Thymus (tissue), 11 donors: ENCODE results near the gene P4HA3. TPM values are rescaled to one million over a fixed set of nuclear protein-coding genes. Genes with fewer than 3 reads are reported as not detected.

Source experiments
- DNase-seq, 9 donors: peaks; one replicate each; pipeline ENCODE4 v3.0.0-alpha.2; 2013; ENCODE audit warnings: low spot score in 9 of 9, low read depth in 6 of 9, missing footprints in 1 of 9
- H3K27ac ChIP-seq, 2 donors: one replicate each; pipeline ENCODE4 v1.5.1; 2013; ENCODE audit warnings: control low read depth in 1 of 2, low read depth in 1 of 2, low read length in 1 of 2, mild to moderate bottlenecking in 1 of 2, moderate library complexity in 1 of 2
- H3K27me3 ChIP-seq, 2 donors: one replicate each; pipeline ENCODE4 v1.5.1; 2013; ENCODE audit warnings: low read length in 1 of 2; ENCODE audit not compliant: control insufficient read depth in 2 of 2, insufficient read depth in 1 of 2
- H3K36me3 ChIP-seq, 2 donors: one replicate each; pipeline ENCODE4 v1.5.1; 2013; ENCODE audit warnings: low read length in 1 of 2, mild to moderate bottlenecking in 1 of 2, moderate library complexity in 1 of 2; ENCODE audit not compliant: control insufficient read depth in 2 of 2, insufficient read depth in 2 of 2
- H3K4me1 ChIP-seq, 2 donors: one replicate each; pipeline ENCODE4 v1.5.1; 2013; ENCODE audit warnings: low read length in 2 of 2; ENCODE audit not compliant: control insufficient read depth in 2 of 2, insufficient read depth in 2 of 2
- H3K4me3 ChIP-seq, 2 donors: one replicate each; pipeline ENCODE4 v1.5.1; 2013; ENCODE audit warnings: low read length in 2 of 2, control low read depth in 1 of 2, mild to moderate bottlenecking in 1 of 2
- H3K9me3 ChIP-seq, 2 donors: one replicate each; pipeline ENCODE4 v1.5.1; 2013; ENCODE audit warnings: low read length in 1 of 2, mild to moderate bottlenecking in 1 of 2; ENCODE audit not compliant: control insufficient read depth in 2 of 2, insufficient read depth in 1 of 2
- WGBS: extraction: QIAGEN DNeasy Blood & Tissue Kit; methylation state at CpG from one replicate; pipeline ENCODE4 v1.1.7; 2013; 5-methylcytosine and 5-hydroxymethylcytosine counted together
- polyA plus RNA-seq: library from polyadenylated mRNA; stranded (reverse); fragments of 200-250 nt; gene quantifications from one replicate; pipeline ENCODE4 v1.2.3, GENCODE V29; 2013
- total RNA-seq: library from RNA; stranded (reverse); fragments of 120-200 nt; gene quantifications from one replicate; pipeline ENCODE4 v1.2.4, GENCODE V29; 2013
- donor health status: healthy.

Gene P4HA3
- total and polyA plus RNA-seq, 2 donors: 0.09 to 0.18 TPM

DNA sequence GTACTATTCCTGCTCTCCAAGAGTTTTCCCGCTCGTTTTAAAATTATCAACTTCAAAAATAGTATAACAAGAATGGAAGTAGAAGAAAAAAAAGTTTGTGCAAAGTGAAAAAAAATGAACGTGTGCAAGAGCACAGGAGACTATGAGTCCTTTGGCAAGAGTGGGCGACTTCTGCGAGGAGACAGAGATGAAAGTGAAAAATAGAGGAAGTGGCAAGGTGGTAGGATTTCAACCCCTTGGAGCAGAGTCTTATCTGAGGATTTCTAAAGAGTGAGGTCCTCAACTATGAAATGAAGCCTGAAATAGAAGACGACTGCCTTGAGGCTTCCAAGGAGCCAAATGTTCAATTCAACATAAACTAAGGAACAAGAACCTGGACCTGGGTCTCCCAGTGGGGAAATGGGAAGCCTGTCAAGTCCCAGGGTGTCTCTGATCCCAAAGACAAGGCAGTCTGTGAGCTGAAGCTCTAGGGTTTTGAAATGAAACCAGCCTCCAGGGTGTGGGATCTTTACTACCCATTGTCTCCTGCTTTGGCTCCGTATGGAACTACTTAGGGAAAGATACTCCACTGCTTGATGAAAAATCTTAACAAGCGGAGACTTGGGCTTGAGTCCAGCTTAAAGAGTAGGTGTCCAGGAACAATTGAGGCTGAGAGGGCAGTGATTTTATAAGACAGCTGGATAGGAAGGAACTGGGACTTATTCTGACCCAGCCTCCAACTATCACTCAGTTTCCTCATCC lies 4.8 kb downstream of the P4HA3 start:
- DNase-seq: no peak
- Histone ChIP-seq H3K27ac (no peak overlapping the region), H3K4me3 (no peak overlapping the region), H3K4me1 (peaks cover 3 to 11% of the 10 kb centered on the region in 2 donors), H3K36me3 (no peaks in the 10 kb centered on the region), H3K9me3 (peaks cover 0 to 4% of the 10 kb centered on the region in 2 donors), H3K27me3 (peaks cover 2 to 15% of the 10 kb centered on the region in 2 donors)
- WGBS: 50% methylated on average over 8 of the region's 8 CpGs

DNA sequence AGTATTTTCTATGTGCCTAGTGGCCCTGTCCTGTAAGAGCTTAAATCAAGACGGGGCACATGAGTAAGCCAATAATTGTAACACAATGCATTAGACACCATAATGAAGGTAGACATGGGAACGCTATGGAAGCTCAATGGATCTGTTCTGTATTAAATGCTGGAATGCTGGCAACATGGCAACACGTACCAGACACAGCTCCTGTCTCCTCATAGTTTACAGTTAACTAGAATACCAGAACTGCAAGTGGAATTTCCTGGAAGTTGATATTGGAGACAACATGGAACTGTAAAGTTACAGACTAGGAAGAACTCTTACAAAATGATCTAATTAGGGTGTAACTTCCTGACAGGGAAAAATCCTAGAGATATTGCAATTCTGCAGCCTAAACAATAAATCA lies 12.4 kb downstream of the P4HA3 start:
- Histone ChIP-seq H3K4me1 (no peaks in the 10 kb centered on the region), H3K9me3 (no peaks in the 10 kb centered on the region), H3K36me3 (no peaks in the 10 kb centered on the region), H3K4me3 (no peak overlapping the region), H3K27me3 (no peaks in the 10 kb centered on the region), H3K27ac (no peak overlapping the region)
- WGBS: 96% methylated on average over 3 of the region's 3 CpGs
- no peak for DNase-seq

DNA sequence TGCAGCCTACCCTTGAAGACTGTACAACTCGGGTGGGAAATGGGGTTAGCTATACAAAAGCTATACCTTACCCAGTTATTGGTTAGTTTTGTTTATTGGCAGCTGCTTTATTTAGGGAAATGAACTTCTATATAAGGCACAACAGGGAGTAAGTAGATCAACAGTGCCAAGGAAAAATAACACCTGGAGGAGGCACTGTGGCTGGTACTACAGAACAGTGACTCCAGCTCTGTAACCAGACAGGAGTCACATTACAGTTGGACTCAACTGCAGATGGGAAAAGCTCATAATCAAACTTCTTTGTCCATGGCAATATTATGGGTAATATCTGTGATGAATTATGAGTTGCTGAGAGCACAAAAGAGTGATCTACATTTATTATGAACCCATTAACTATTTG lies 14.0 kb downstream of the P4HA3 start:
- Histone ChIP-seq H3K27ac (no peak overlapping the region), H3K4me3 (no peak overlapping the region), H3K27me3 (no peaks in the 10 kb centered on the region), H3K4me1 (no peaks in the 10 kb centered on the region), H3K36me3 (no peaks in the 10 kb centered on the region), H3K9me3 (no peaks in the 10 kb centered on the region)
- no peak for DNase-seq
- 99% methylated on average over 1 of the region's 1 CpG for WGBS

DNA sequence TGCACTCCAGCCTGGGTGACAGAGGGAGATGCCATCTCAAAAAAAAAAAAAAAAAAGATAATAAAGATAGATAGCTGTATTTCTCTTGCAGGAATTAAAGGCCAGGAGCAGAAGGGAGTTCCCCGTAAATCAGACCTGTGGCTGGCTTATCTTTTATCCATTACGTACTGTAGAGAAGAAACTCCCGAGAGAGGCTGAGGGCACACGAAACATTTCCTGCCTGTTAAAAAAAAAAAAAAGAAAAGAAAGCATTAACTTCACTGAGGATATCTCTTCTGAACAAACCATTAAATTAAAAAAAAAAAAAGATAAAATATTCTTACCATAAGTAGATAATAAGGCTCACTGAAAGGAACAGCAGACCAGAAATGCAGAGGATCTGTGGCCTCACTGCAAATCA lies 22.5 kb downstream of the P4HA3 start:
- Histone ChIP-seq H3K36me3 (no peaks in the 10 kb centered on the region), H3K27me3 (no peaks in the 10 kb centered on the region), H3K4me3 (no peak overlapping the region), H3K4me1 (no peaks in the 10 kb centered on the region), H3K27ac (no peak overlapping the region), H3K9me3 (no peaks in the 10 kb centered on the region)
- no peak for DNase-seq
- 64% methylated on average over 4 of the region's 4 CpGs for WGBS

DNA sequence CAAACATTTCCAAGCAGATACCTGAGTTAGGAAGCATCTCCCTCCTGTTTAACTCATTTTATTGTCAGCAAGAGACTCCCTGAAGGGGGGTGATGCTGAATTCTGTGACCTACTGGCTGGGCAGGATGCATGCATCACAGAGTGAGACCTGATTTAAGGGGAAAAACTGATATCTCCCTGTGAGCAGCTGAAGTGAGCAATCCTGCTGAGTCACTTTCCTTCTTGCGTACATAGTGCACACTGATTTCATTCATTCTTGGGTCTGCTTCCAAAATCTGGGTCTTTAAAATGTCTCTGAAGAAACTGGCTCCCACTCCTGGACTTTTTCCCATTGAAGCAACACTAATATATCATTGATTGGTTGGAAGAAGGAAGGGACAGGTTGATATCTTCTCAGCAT lies 23.3 kb downstream of the P4HA3 start:
- Histone ChIP-seq H3K27me3 (no peaks in the 10 kb centered on the region), H3K4me3 (no peak overlapping the region), H3K36me3 (no peaks in the 10 kb centered on the region), H3K4me1 (no peaks in the 10 kb centered on the region), H3K9me3 (no peaks in the 10 kb centered on the region), H3K27ac (no peak overlapping the region)
- DNase-seq: no peak
- WGBS: 62% methylated on average over 1 of the region's 1 CpG

DNA sequence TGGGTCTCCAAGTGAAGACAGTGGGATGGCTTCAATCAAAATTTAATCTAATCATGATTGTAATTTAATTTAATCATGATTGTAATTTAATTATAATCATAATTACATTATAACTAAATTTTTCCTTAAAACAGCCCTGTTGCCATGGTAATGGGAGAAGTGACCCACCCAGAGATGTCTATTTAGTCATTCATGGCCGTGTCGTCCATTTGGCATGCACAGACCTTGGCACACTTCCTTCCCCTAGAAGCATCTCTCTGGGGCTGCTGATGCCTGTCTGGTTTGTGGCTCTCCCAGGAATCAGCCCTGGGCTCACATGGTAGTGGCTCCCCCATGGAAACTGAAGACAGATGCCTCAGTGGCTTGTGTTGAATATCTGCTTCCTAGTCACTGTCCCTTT lies 27.0 kb downstream of the P4HA3 start:
- Histone ChIP-seq H3K27ac (no peak overlapping the region), H3K9me3 (no peaks in the 10 kb centered on the region), H3K27me3 (no peaks in the 10 kb centered on the region), H3K4me3 (no peak overlapping the region), H3K4me1 (peaks cover 0 to 2% of the 10 kb centered on the region in 2 donors), H3K36me3 (no peaks in the 10 kb centered on the region)
- no peak for DNase-seq
- WGBS: 93% methylated on average over 2 of the region's 2 CpGs

DNA sequence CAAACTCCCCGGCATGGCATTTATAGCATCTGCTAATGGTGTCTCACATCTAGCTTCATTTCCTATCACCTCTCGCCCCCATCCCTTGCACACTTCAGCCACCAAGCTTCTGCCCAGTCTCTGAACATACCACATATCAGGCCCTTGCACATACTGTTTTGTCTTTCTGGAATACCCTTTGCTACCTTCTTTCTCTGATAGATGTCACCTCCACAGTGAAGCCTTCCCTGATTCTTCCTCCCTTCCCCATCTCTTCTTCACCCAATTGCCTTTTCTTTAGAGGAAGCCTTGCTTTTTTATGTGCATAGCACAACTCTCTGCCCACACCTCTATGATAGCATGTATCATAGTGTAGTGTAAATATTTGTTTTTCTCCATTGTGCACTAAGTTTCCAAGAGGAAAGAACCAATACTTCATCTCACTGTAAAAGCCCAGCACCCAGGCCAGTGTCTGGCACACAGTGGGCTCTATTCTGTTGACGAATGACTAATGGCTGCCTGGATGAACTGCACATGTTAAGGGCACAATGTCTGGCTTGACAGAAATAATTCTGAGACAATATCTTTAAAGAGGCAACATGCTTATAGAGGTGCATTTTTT lies 27.8 kb downstream of the P4HA3 start:
- Histone ChIP-seq H3K4me1 (peaks cover 0 to 2% of the 10 kb centered on the region in 2 donors), H3K36me3 (no peaks in the 10 kb centered on the region), H3K9me3 (no peaks in the 10 kb centered on the region), H3K27ac (no peak overlapping the region), H3K4me3 (no peak overlapping the region), H3K27me3 (no peaks in the 10 kb centered on the region)
- over 99% methylated on average over 3 of the region's 3 CpGs for WGBS
- no peak for DNase-seq

DNA sequence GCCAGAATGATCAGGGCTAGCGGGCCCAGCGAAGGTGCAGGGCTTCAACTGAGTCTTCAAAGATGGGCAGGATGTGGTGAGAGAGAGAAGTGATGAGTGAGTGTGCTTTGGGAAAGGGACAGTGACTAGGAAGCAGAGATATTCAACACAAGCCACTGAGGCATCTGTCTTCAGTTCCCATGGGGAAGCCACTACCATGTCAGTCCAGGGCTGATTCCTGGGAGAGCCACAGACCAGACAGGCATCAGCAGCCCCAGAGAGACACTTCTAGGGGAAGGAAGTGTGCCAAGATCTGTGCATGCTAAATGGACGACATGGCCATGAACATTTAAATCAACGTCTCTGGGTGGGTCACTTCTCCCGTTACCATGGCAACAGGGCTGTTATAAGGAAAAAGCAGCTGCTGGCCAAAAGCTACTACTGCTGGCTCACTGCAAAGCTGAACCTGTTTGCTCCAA lies 28.5 kb downstream of the P4HA3 start:
- peaks cover 0 to 2% of the 10 kb centered on the region in 2 donors for H3K4me1 ChIP-seq
- 85% methylated on average over 5 of the region's 5 CpGs for WGBS
- peak in 1 of 9 donors; percentile 32 for DNase-seq

DNA sequence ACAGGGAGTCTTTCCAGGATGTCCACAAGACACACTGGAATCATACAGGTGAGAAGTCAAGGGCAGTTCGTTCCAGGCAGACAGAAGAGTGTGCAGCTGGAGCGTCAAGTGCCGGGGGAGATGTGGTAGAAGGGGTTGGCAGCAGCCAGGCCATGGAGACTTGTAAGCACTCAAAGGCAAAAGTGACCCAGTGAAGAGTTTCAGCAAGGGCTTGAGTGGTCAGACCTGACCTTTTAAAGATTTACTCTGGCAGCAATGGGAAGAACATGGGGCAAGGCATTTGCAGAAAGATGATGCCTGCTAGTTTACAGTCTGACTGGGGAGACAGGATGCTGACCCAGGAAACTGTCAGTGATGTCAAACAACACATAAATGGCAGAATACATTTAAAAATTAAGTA lies 29.0 kb downstream of the P4HA3 start:
- Histone ChIP-seq H3K27ac (no peak overlapping the region), H3K4me1 (peaks cover 0 to 2% of the 10 kb centered on the region in 2 donors), H3K9me3 (no peaks in the 10 kb centered on the region), H3K27me3 (no peaks in the 10 kb centered on the region), H3K4me3 (no peak overlapping the region), H3K36me3 (no peaks in the 10 kb centered on the region)
- 80% methylated on average over 3 of the region's 3 CpGs for WGBS
- no peak for DNase-seq

More for the DNA sequence above, 28.5 kb downstream of the P4HA3 start:
- H3K27ac ChIP-seq: no peak overlapping the region
- no peaks in the 10 kb centered on the region for H3K27me3 ChIP-seq
- no peaks in the 10 kb centered on the region for H3K9me3 ChIP-seq
- H3K4me3 ChIP-seq: no peak overlapping the region
- no peaks in the 10 kb centered on the region for H3K36me3 ChIP-seq
